ENCODE results near the gene HTR1D.

GRCh38 chr1:23254584-23254983, 37.3 kb upstream of the HTR1D start:
- TF ChIP-seq POLR2AphosphoS5 (IDR thresholded peaks at IDR 0.05; ENCODE audit: borderline replicate concordance, low read depth, low read length) (no peak), EZH2 (IDR thresholded peaks at IDR 0.05) (no peak)
